Ovary (tissue), 9 donors: Measurements from ENCODE around the gene CASP6. TPM values are rescaled to one million over a fixed set of nuclear protein-coding genes. Genes with fewer than 3 reads are reported as not detected.

Experiments
- DNase-seq, 5 donors: peaks; one replicate each; pipeline ENCODE4 v3.0.0-alpha.2; 2019 to 2020
- H3K27ac ChIP-seq, 2 donors: fragments of 200-600 bp; one replicate each; pipeline versions ENCODE4 v1.5.1 to v1.8.0; 2019 to 2022
- H3K27me3 ChIP-seq: fragments of 200-600 bp; one replicate; pipeline ENCODE4 v1.8.0; 2022
- H3K36me3 ChIP-seq: fragments of 200-600 bp; sonication (generic); one replicate; pipeline ENCODE4 v1.5.1; 2019
- H3K4me1 ChIP-seq: one replicate; pipeline ENCODE4 v1.8.1; 2013; ENCODE audit warnings: mild to moderate bottlenecking, moderate library complexity; ENCODE audit not compliant: insufficient read depth
- H3K4me3 ChIP-seq: fragments of 200-600 bp; sonication (generic); one replicate; pipeline ENCODE4 v1.5.1; 2017
- H3K9me3 ChIP-seq, 2 donors: fragments of 200-600 bp in 1 of 2; sonication (generic) in 1 of 2; one replicate each; pipeline versions ENCODE4 v1.5.1 to v1.8.1; 2013 to 2019; ENCODE audit warnings: mild to moderate bottlenecking in 1 of 2, moderate library complexity in 1 of 2
- CTCF ChIP-seq, 3 donors: fragments of 450-650 bp in 2 of 3; fragments of 200-600 bp in 1 of 3; IDR thresholded peaks; one replicate each; pipeline versions ENCODE4 v1.5.1 to v1.8.0; 2016 to 2022; ENCODE audit warnings: antibody characterized with exemption in 3 of 3, mild to moderate bottlenecking in 1 of 3
- EP300 ChIP-seq: sonication (generic); formaldehyde crosslinking; IDR thresholded peaks from one replicate; pipeline ENCODE4 v1.6.1; 2017; ENCODE audit warnings: antibody characterized with exemption
- POLR2A ChIP-seq: fragments of 450-650 bp; IDR thresholded peaks from one replicate; pipeline ENCODE4 v1.6.1; 2017; ENCODE audit warnings: antibody characterized with exemption, mild to moderate bottlenecking, moderate library complexity
- WGBS, 3 donors: extraction: QIAGEN DNeasy Blood & Tissue Kit in 1 of 3; methylation state at CpG; one replicate each; pipeline versions ENCODE4 v1.1.5 to v1.1.7; 2013 to 2017; 5-methylcytosine and 5-hydroxymethylcytosine counted together
- intact Hi-C, 4 donors: fragments of 100-400 bp; cut with DNase I; formaldehyde crosslinking; loops; one replicate each; pipeline versions ENCODE4 v1.11.0 to v1.15.1; 2022 to 2023
- polyA plus RNA-seq, 2 donors: library from polyadenylated mRNA; stranded (reverse); fragments of 200-250 nt in 1 of 2; fragments of 350-450 nt in 1 of 2; fragmentation: Illumina TruSeq in 1 of 2; extraction: RNeasy Lipid Tissue Mini Kit (QIAGEN cat#74804) in 1 of 2; gene quantifications; one replicate each; pipeline ENCODE4 v1.2.3, GENCODE V29; 2013 to 2014
- total RNA-seq, 7 donors: library from RNA; depleted of rRNA in 2 of 7; stranded (reverse); fragments of >200 nt in 2 of 7; fragmentation: NEBNext Ultra II Directional in 3 of 7; extraction: Animal tissue kit (Norgen Biotek cat#: 25700) in 3 of 7; gene quantifications; one replicate each; pipeline versions ENCODE4 v1.1.0 to v1.2.4, GENCODE V29; 2016 to 2023
- donor health status: DM: no; HTN: no; CAD: no; lungs with moderate emphysema.
- donor health status: DM: no; HTN: no; CAD: no.
- donor health status: Bipolar disorder and iron deficiency.
- donor health status: DM: yes; HTN: yes; CAD: no.
- donor health status: DM: no; HTN: no; CAD: no.
- donor health status: DM: yes; HTN: yes; CAD: no.

The CASP6 gene
- total and polyA plus RNA-seq, 9 donors = 11.2 to 29.0 (median 13.4) TPM

GRCh38 chr4:109701566-109702410, 1.5 kb downstream of the CASP6 start:
- no peak for DNase-seq
- no peak overlapping the region for H3K27ac ChIP-seq
- H3K36me3 ChIP-seq = no peaks in the 10 kb centered on the region
- no peak for TF ChIP-seq EP300
- H3K4me1 ChIP-seq = peaks cover 5% of the 10 kb centered on the region
- H3K4me3 ChIP-seq = peak overlapping the region; percentile 88
- no peaks in the 10 kb centered on the region for H3K27me3 ChIP-seq
- intact Hi-C loops = loop anchor here in 3 of 4 donors (10.0 kb wide), 3 partner anchors 113 to 267 kb away; partner anchors contain the start of genes GAR1 (in 2 of the 3), RRH (in 1 of the 3) and SEC24B (in 1 of the 3)
- no peaks in the 10 kb centered on the region for H3K9me3 ChIP-seq
- 36 to 48% (median 45%) methylated on average over 21 of the region's 21 CpGs for whole genome bisulfite sequencing, 3 donors

GRCh38 chr4:109699553-109700225, 3.6 kb downstream of the CASP6 start:
- no peaks in the 10 kb centered on the region for H3K27me3 ChIP-seq
- TF ChIP-seq POLR2A = no peak
- TF ChIP-seq CTCF (IDR thresholded peaks at IDR 0.05) = no peak
- TF ChIP-seq EP300 = no peak
- H3K9me3 ChIP-seq = no peaks in the 10 kb centered on the region
- DNase-seq = no peak
- intact Hi-C loops = loop anchor here in 3 of 4 donors (10.0 kb wide), 3 partner anchors 115 to 265 kb away; partner anchors contain the start of genes GAR1 (in 2 of the 3), RRH (in 1 of the 3) and SEC24B (in 1 of the 3)
- H3K4me3 ChIP-seq = no peak overlapping the region
- no peaks in the 10 kb centered on the region for H3K36me3 ChIP-seq
- WGBS, 3 donors = 72 to 87% (median 82%) methylated on average over 8 of the region's 8 CpGs
- H3K4me1 ChIP-seq = peaks cover 5% of the 10 kb centered on the region
- no peak overlapping the region for H3K27ac ChIP-seq

- Histone ChIP-seq H3K4me3 (no peak overlapping the region), H3K27me3 (no peaks in the 10 kb centered on the region), H3K4me1 (peaks cover 5% of the 10 kb centered on the region), H3K9me3 (no peaks in the 10 kb centered on the region), H3K36me3 (no peaks in the 10 kb centered on the region), H3K27ac (no peak overlapping the region)
- no peak for TF ChIP-seq POLR2A
- no peak for TF ChIP-seq EP300
- no peak for TF ChIP-seq CTCF (IDR thresholded peaks at IDR 0.05)
- intact Hi-C loops = no loop called here
- WGBS, 3 donors = 95 to 100% (median 96%) methylated on average over 1 of the region's 1 CpG
- no peak for DNase-seq
Measured at GRCh38 chr4:109698656-109699055, 4.6 kb downstream of the CASP6 start.

GRCh38 chr4:109691411-109691920, 11.8 kb downstream of the CASP6 start:
- Histone ChIP-seq H3K4me1 (no peaks in the 10 kb centered on the region), H3K9me3 (no peaks in the 10 kb centered on the region), H3K27ac (no peak overlapping the region), H3K27me3 (no peaks in the 10 kb centered on the region), H3K36me3 (no peaks in the 10 kb centered on the region), H3K4me3 (no peak overlapping the region)
- no peak for DNase-seq
- TF ChIP-seq EP300 = no peak
- TF ChIP-seq POLR2A = no peak
- no peak for TF ChIP-seq CTCF (IDR thresholded peaks at IDR 0.05)
- 84 to 93% (median 86%) methylated on average over 1 of the region's 1 CpG for WGBS, 3 donors
- intact Hi-C loops = no loop called here
